GM23338 (cell line): ENCODE measurements around the gene CBX2. TPM values are rescaled to one million over a fixed set of nuclear protein-coding genes. Genes with fewer than 3 reads are reported as not detected.

Experiments used
- ATAC-seq: fragments of 200-7000 bp; cut with Tn5 transposase; 3 replicates; pipeline ENCODE4 v1.9.1; 2020
- DNase-seq: peaks from one replicate; pipeline ENCODE4 v3.0.0-alpha.2; 2015; ENCODE audit warnings: low spot score
- H2AFZ ChIP-seq: fragments of 200-600 bp; sonication (generic); 2 replicates; pipeline ENCODE4 v1.8.0; 2016; ENCODE audit warnings: antibody characterized with exemption, mild to moderate bottlenecking, moderate library complexity
- H3F3A ChIP-seq: fragments of 200-600 bp; sonication (generic); replicated peaks from 2 replicates; pipeline ENCODE4 v1.8.0; 2017; ENCODE audit warnings: antibody characterized with exemption, mixed run types, low read depth
- H3K27ac ChIP-seq: fragments of 200-600 bp; sonication (generic); 2 replicates; pipeline ENCODE4 v1.6.1; 2016; ENCODE audit warnings: low read depth
- H3K27me3 ChIP-seq: fragments of 200-600 bp; sonication (generic); 2 replicates; pipeline ENCODE4 v1.8.0; 2016; ENCODE audit warnings: mild to moderate bottlenecking, mixed run types, moderate library complexity; ENCODE audit not compliant: insufficient read depth
- H3K36me3 ChIP-seq: fragments of 200-600 bp; sonication (generic); 2 replicates; pipeline ENCODE4 v1.8.0; 2016; ENCODE audit warnings: mild to moderate bottlenecking; ENCODE audit not compliant: insufficient read depth
- H3K4me1 ChIP-seq: fragments of 200-600 bp; sonication (generic); 2 replicates; pipeline ENCODE4 v1.8.0; 2016; ENCODE audit warnings: mild to moderate bottlenecking, moderate library complexity; ENCODE audit not compliant: insufficient read depth
- H3K4me2 ChIP-seq: fragments of 200-600 bp; sonication (generic); 2 replicates; pipeline ENCODE4 v1.7.1; 2017; ENCODE audit warnings: mixed run types
- H3K4me3 ChIP-seq: fragments of 200-600 bp; sonication (generic); 2 replicates; pipeline ENCODE4 v1.6.1; 2016; ENCODE audit warnings: mixed run types
- H3K79me2 ChIP-seq: fragments of 200-600 bp; sonication (generic); replicated peaks from 2 replicates; pipeline ENCODE4 v1.8.0; 2017; ENCODE audit warnings: mild to moderate bottlenecking; ENCODE audit not compliant: insufficient read depth
- H3K9me2 ChIP-seq: fragments of 200-600 bp; sonication (generic); 2 replicates; pipeline ENCODE4 v1.8.0; 2017; ENCODE audit not compliant: insufficient read depth
- H4K20me1 ChIP-seq: fragments of 200-600 bp; sonication (generic); replicated peaks from 2 replicates; pipeline ENCODE4 v1.8.0; 2017; ENCODE audit warnings: mild to moderate bottlenecking; ENCODE audit not compliant: insufficient read depth
- H3K27ac Mint-ChIP-seq: 2 replicates; pipeline ENCODE4 v1.8.0; 2020; ENCODE audit warnings: inconsistent platforms, mild to moderate bottlenecking, moderate library complexity, mixed read lengths
- H3K27me3 Mint-ChIP-seq: 3 replicates; pipeline ENCODE4 v1.8.0; 2022; ENCODE audit warnings: low read depth, mild to moderate bottlenecking, moderate library complexity, mixed read lengths, inconsistent platforms; ENCODE audit not compliant: insufficient read depth, poor library complexity
- H3K36me3 Mint-ChIP-seq: 3 replicates; pipeline ENCODE4 v1.8.0; 2021; ENCODE audit warnings: low read depth, mild to moderate bottlenecking, inconsistent platforms, moderate library complexity, mixed read lengths
- H3K4me1 Mint-ChIP-seq: 3 replicates; pipeline ENCODE4 v1.8.0; 2020; ENCODE audit warnings: mild to moderate bottlenecking, inconsistent platforms, mixed read lengths
- H3K4me3 Mint-ChIP-seq: 3 replicates; pipeline ENCODE4 v1.8.0; 2021; ENCODE audit warnings: moderate library complexity, mild to moderate bottlenecking, inconsistent platforms, mixed read lengths
- H3K9me3 Mint-ChIP-seq: 3 replicates; pipeline ENCODE4 v1.8.0; 2020; ENCODE audit warnings: moderate library complexity, mild to moderate bottlenecking, inconsistent platforms, mixed read lengths
- CREB1 ChIP-seq: fragments of 250-450 bp; sonication (Bioruptor Pico); IDR thresholded peaks from 2 replicates; pipeline ENCODE4 v1.5.0; 2020; ENCODE audit warnings: low read depth, mild to moderate bottlenecking, moderate library complexity
- EZH2 ChIP-seq: fragments of 200-600 bp; sonication (generic); IDR thresholded peaks from one replicate; pipeline ENCODE4 v1.8.0; 2017; ENCODE audit warnings: antibody characterized with exemption, mild to moderate bottlenecking, low read depth; ENCODE audit not compliant: unreplicated experiment
- EZH2phosphoT487 ChIP-seq: fragments of 200-600 bp; sonication (generic); IDR thresholded peaks from one replicate; pipeline ENCODE4 v1.8.1; 2018; ENCODE audit warnings: antibody characterized with exemption; ENCODE audit not compliant: unreplicated experiment
- JUNB ChIP-seq: IDR thresholded peaks from one replicate; pipeline ENCODE4 v1.6.1; 2016; ENCODE audit warnings: antibody characterized with exemption; ENCODE audit not compliant: unreplicated experiment
- NANOG ChIP-seq: IDR thresholded peaks from 2 replicates; pipeline ENCODE4 v1.6.1; 2016; ENCODE audit warnings: antibody characterized with exemption, borderline replicate concordance
- POLR2AphosphoS5 ChIP-seq: IDR thresholded peaks from 2 replicates; pipeline ENCODE4 v1.6.1; 2016; ENCODE audit warnings: antibody characterized with exemption, low read depth
- STAT1 ChIP-seq: IDR thresholded peaks from one replicate; pipeline ENCODE4 v1.6.1; 2016; ENCODE audit warnings: antibody characterized with exemption; ENCODE audit not compliant: unreplicated experiment
- ZNF114 ChIP-seq: fragments of 250-450 bp; sonication (Bioruptor Pico); IDR thresholded peaks from 2 replicates; pipeline ENCODE4 v1.5.0; 2020; ENCODE audit warnings: mild to moderate bottlenecking, moderate library complexity
- ZNF331 ChIP-seq: fragments of 250-450 bp; sonication (Bioruptor Pico); IDR thresholded peaks from 2 replicates; pipeline ENCODE4 v1.5.0; 2020; ENCODE audit warnings: low read depth, mild to moderate bottlenecking, moderate library complexity
- polyA plus RNA-seq: library from polyadenylated mRNA; unstranded; fragments of >200 nt; fragmentation: Nextera tagmentation; extraction: Ambion mirVana; gene quantifications from 2 replicates; pipeline ENCODE4 v1.2.1, GENCODE V29; 2016
- total RNA-seq: library from RNA; depleted of rRNA; stranded (reverse); fragments of >200 nt; shearing (Covaris generic); gene quantifications from 2 replicates; pipeline ENCODE4 v1.2.3, GENCODE V29; 2014
- TF ChIP-seq, protein P1 (sequence below): IDR thresholded peaks from one replicate; pipeline ENCODE4 v1.6.1; 2018; ENCODE audit warnings: antibody characterized with exemption; ENCODE audit not compliant: unreplicated experiment
- TF ChIP-seq, protein P2 (sequence below), 2 experiments: fragments of 200-600 bp in 1 of 2; sonication (generic) in 1 of 2; conservative IDR thresholded peaks; 2 replicates each; pipeline versions ENCODE4 v1.5.1 to v1.6.1; 2016 to 2017; ENCODE audit warnings: antibody characterized with exemption in 2 of 2, low read depth in 2 of 2, mild to moderate bottlenecking in 2 of 2, moderate library complexity in 1 of 2
- TF ChIP-seq, protein P3 (sequence below): IDR thresholded peaks from 2 replicates; pipeline ENCODE4 v1.6.1; 2016; ENCODE audit warnings: antibody characterized with exemption

The CBX2 gene
- total and polyA plus RNA-seq, 2 experiments from 2014 or later, result 26.6 to 114 TPM

DNA sequence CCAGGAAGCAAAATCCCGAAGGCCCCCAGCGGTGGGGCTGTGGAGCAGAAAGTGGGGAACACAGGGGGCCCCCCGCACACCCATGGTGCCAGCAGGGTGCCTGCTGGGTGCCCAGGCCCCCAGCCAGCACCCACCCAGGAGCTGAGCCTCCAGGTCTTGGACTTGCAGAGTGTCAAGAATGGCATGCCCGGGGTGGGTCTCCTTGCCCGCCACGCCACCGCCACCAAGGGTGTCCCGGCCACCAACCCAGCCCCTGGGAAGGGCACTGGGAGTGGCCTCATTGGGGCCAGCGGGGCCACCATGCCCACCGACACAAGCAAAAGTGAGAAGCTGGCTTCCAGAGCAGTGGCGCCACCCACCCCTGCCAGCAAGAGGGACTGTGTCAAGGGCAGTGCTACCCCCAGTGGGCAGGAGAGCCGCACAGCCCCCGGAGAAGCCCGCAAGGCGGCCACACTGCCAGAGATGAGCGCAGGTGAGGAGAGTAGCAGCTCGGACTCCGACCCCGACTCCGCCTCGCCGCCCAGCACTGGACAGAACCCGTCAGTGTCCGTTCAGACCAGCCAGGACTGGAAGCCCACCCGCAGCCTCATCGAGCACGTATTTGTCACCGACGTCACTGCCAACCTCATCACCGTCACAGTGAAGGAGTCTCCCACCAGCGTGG lies 6.5 kb downstream of the CBX2 start:
- Histone ChIP-seq H3K9me2 (no peaks in the 10 kb centered on the region), H3K4me3 (no peak overlapping the region), H3K27me3 (peaks cover 28% of the 10 kb centered on the region), H3K4me1 (peaks cover 35% of the 10 kb centered on the region), H3F3A (peaks cover 33% of the 10 kb centered on the region), H2AFZ (no peak overlapping the region), H3K36me3 (peaks cover 8% of the 10 kb centered on the region), H3K79me2 (peaks cover 21% of the 10 kb centered on the region), H3K27ac (no peak overlapping the region), H3K4me2 (no peak overlapping the region), H4K20me1 (peaks cover 52% of the 10 kb centered on the region)
- H3K4me1 Mint-ChIP-seq, result peaks cover 63% of the 10 kb centered on the region
- DNase-seq, result no peak
- no peak overlapping the region for H3K4me3 Mint-ChIP-seq
- peaks cover 64% of the 10 kb centered on the region for H3K27me3 Mint-ChIP-seq
- no peak for ATAC-seq
- H3K27ac Mint-ChIP-seq, result no peak overlapping the region
- TF ChIP-seq, protein P1, sequence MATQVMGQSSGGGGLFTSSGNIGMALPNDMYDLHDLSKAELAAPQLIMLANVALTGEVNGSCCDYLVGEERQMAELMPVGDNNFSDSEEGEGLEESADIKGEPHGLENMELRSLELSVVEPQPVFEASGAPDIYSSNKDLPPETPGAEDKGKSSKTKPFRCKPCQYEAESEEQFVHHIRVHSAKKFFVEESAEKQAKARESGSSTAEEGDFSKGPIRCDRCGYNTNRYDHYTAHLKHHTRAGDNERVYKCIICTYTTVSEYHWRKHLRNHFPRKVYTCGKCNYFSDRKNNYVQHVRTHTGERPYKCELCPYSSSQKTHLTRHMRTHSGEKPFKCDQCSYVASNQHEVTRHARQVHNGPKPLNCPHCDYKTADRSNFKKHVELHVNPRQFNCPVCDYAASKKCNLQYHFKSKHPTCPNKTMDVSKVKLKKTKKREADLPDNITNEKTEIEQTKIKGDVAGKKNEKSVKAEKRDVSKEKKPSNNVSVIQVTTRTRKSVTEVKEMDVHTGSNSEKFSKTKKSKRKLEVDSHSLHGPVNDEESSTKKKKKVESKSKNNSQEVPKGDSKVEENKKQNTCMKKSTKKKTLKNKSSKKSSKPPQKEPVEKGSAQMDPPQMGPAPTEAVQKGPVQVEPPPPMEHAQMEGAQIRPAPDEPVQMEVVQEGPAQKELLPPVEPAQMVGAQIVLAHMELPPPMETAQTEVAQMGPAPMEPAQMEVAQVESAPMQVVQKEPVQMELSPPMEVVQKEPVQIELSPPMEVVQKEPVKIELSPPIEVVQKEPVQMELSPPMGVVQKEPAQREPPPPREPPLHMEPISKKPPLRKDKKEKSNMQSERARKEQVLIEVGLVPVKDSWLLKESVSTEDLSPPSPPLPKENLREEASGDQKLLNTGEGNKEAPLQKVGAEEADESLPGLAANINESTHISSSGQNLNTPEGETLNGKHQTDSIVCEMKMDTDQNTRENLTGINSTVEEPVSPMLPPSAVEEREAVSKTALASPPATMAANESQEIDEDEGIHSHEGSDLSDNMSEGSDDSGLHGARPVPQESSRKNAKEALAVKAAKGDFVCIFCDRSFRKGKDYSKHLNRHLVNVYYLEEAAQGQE, result no peak
- TF ChIP-seq POLR2AphosphoS5, result no peak; the same call in none of the 2 replicates
- no peak for TF ChIP-seq EZH2phosphoT487
- TF ChIP-seq EZH2, result no peak
- TF ChIP-seq, protein P2, sequence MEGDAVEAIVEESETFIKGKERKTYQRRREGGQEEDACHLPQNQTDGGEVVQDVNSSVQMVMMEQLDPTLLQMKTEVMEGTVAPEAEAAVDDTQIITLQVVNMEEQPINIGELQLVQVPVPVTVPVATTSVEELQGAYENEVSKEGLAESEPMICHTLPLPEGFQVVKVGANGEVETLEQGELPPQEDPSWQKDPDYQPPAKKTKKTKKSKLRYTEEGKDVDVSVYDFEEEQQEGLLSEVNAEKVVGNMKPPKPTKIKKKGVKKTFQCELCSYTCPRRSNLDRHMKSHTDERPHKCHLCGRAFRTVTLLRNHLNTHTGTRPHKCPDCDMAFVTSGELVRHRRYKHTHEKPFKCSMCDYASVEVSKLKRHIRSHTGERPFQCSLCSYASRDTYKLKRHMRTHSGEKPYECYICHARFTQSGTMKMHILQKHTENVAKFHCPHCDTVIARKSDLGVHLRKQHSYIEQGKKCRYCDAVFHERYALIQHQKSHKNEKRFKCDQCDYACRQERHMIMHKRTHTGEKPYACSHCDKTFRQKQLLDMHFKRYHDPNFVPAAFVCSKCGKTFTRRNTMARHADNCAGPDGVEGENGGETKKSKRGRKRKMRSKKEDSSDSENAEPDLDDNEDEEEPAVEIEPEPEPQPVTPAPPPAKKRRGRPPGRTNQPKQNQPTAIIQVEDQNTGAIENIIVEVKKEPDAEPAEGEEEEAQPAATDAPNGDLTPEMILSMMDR (conservative IDR thresholded peaks at IDR 0.05; ENCODE audit: low read depth in 2 of 2), result no peak
- TF ChIP-seq ZNF331 (CRISPR knock-in tag), result no peak
- TF ChIP-seq, protein P3, sequence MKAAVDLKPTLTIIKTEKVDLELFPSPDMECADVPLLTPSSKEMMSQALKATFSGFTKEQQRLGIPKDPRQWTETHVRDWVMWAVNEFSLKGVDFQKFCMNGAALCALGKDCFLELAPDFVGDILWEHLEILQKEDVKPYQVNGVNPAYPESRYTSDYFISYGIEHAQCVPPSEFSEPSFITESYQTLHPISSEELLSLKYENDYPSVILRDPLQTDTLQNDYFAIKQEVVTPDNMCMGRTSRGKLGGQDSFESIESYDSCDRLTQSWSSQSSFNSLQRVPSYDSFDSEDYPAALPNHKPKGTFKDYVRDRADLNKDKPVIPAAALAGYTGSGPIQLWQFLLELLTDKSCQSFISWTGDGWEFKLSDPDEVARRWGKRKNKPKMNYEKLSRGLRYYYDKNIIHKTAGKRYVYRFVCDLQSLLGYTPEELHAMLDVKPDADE, result no peak
- TF ChIP-seq JUNB, result no peak
- TF ChIP-seq ZNF114 (CRISPR knock-in tag), result no peak
- no peak for TF ChIP-seq STAT1
- TF ChIP-seq NANOG, result no peak
- TF ChIP-seq CREB1 (CRISPR knock-in tag), result no peak
- no peaks in the 10 kb centered on the region for H3K9me3 Mint-ChIP-seq
- H3K36me3 Mint-ChIP-seq, result peaks cover 62% of the 10 kb centered on the region
